ENCODE measurements around the gene NSD2. TPM values are rescaled to one million over a fixed set of nuclear protein-coding genes. Genes with fewer than 3 reads are reported as not detected.

NSD2 gene
- total and polyA plus RNA-seq, 7 donors: 7.2 to 57.9 (median 36.0) TPM

DNA sequence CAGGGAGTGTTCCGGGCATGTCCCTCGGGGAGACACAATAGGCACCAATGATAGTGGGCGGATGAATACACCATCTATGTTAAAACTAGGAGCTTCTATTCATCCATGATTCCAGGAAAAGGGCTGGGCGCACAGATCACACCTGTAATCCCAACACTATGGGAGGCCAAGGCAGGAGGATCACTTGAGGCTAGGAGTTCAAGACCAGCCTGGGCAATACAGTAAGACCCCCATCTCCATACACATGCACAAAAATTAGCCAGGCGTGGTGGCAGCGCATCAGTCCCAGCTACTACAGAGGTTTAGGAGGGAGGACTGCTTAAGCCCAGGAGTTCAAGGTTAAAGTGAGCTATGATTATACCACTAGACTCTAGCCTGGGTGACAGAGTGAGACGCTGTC lies 135.2 kb downstream of the NSD2 start:
- intact Hi-C loops (cut with DNase I): no loop called here
- peaks cover 0 to 14% (median 0%) of the 10 kb centered on the region in 4 donors for H3K36me3 ChIP-seq
- H3K4me3 ChIP-seq: no peak overlapping the region
- H3K9me3 ChIP-seq: no peaks in the 10 kb centered on the region
- H3K4me1 ChIP-seq: peaks cover 0 to 33% (median 22%) of the 10 kb centered on the region in 4 donors
- no peak for DNase-seq
- WGBS, 2 donors: 95% methylated on average over 7 of the region's 7 CpGs
- no peaks in the 10 kb centered on the region for H3K27me3 ChIP-seq
- no peak overlapping the region for H3K27ac ChIP-seq
- TF ChIP-seq EP300 (IDR thresholded peaks at IDR 0.05) (no peak), POLR2A (IDR thresholded peaks at IDR 0.05) (no peak), POLR2AphosphoS5 (IDR thresholded peaks at IDR 0.05) (no peak)
- TF ChIP-seq, protein P1, sequence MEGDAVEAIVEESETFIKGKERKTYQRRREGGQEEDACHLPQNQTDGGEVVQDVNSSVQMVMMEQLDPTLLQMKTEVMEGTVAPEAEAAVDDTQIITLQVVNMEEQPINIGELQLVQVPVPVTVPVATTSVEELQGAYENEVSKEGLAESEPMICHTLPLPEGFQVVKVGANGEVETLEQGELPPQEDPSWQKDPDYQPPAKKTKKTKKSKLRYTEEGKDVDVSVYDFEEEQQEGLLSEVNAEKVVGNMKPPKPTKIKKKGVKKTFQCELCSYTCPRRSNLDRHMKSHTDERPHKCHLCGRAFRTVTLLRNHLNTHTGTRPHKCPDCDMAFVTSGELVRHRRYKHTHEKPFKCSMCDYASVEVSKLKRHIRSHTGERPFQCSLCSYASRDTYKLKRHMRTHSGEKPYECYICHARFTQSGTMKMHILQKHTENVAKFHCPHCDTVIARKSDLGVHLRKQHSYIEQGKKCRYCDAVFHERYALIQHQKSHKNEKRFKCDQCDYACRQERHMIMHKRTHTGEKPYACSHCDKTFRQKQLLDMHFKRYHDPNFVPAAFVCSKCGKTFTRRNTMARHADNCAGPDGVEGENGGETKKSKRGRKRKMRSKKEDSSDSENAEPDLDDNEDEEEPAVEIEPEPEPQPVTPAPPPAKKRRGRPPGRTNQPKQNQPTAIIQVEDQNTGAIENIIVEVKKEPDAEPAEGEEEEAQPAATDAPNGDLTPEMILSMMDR (IDR thresholded peaks at IDR 0.05): no peak

DNA sequence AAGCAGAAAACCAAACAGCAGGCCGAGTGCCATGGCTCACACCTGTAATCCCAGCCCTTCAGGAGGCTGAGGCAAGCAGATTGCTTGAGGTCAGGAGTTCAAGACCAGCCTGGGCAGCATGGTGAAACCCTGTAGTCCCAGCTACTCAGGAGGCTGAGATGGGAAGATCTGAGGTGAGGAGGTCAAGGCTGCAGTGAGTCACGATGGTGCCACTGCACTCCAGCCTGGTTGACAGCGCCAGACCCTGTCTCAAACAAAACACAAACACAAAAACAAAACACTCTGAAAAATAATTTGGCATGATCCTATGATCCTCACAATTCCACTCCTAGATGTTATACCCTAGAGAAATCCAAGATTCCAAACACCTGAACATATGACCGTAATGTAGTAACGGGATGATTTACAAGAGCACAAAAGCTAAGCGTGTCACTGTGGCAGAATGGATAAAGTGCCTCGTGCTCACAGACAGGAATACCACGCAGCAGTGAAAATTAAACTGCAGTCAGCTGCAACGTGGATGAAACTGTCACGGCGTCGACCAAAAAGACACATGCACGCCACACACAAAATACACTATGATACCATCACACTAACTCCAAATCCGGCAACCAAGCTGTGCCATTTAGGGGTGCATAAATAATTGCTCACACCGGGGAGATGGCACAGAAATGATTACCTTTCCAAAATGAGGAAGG lies 135.9 kb downstream of the NSD2 start:
- H3K4me3 ChIP-seq: peak overlapping the region; percentile 75 to 99 (median 88)
- H3K4me1 ChIP-seq: peaks cover 0 to 33% (median 22%) of the 10 kb centered on the region in 4 donors
- H3K9me3 ChIP-seq: no peaks in the 10 kb centered on the region
- no peak for DNase-seq
- TF ChIP-seq EP300 (IDR thresholded peaks at IDR 0.05) (no peak), POLR2AphosphoS5 (IDR thresholded peaks at IDR 0.05) (no peak), POLR2A (IDR thresholded peaks at IDR 0.05) (no peak)
- TF ChIP-seq, protein P1 (IDR thresholded peaks at IDR 0.05): no peak
- intact Hi-C loops (cut with DNase I): no loop called here
- H3K36me3 ChIP-seq: peaks cover 0 to 14% (median 0%) of the 10 kb centered on the region in 4 donors
- no peak overlapping the region for H3K27ac ChIP-seq
- no peaks in the 10 kb centered on the region for H3K27me3 ChIP-seq
- WGBS, 2 donors: 87 to 90% methylated on average over 15 of the region's 15 CpGs

DNA sequence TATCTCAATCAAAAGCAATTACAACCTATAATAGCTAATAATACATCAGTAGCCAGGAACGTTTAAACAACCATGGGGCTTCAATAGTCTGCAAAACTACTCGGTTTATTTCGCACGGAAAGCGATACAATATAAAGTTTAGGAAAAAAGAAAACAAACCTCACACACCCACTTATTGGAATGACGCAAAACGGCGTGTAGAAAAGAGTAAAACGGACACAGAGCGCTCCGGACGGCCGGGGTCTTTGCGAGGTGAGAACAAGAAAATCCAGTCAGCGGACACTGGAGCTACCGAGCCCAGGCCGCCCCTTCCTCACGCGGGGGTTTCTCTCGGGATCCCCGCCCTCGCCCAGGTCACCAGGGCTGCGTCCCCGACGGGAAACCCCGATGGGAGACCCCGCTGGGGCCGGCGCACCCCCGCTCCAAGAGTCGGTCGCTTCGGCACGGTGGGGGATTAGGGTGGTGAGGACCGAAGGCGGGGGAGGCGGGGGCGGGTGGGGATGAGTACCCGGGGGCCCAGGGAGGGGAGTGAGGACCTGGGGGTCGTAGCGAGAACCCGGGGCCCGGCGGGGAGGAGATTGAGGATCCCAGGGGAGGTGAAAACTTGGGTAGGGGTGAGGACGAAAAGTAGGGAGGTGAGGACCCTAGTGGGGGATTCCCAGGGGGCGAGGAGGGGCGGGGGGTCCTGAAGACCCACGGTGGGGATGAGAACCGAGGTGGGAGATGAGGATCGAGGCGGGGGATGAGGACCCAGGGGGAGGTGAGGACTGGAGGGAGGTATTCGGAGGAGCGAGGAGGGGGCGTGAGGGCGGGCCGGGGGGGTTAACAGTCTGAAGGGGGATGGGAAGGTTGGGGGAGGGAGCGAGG lies 136.8 kb downstream of the NSD2 start:
- Histone ChIP-seq H3K36me3 (peaks cover 0 to 14% (median 0%) of the 10 kb centered on the region in 4 donors), H3K4me1 (peaks cover 0 to 33% (median 22%) of the 10 kb centered on the region in 4 donors), H3K9me3 (no peaks in the 10 kb centered on the region), H3K27me3 (no peaks in the 10 kb centered on the region), H3K27ac (peak overlapping the region; percentile 92 to 99 (median 96)), H3K4me3 (peak overlapping the region; percentile 75 to 99 (median 88))
- intact Hi-C loops (cut with DNase I): loop anchor here (2.0 kb wide), 1 partner anchor 461 kb away; the partner anchor contains the start of gene RNF4
- no peak for TF ChIP-seq EP300 (IDR thresholded peaks at IDR 0.05)
- TF ChIP-seq POLR2AphosphoS5 (IDR thresholded peaks at IDR 0.05): no peak
- no peak for TF ChIP-seq POLR2A (IDR thresholded peaks at IDR 0.05)
- TF ChIP-seq, protein P1 (IDR thresholded peaks at IDR 0.05): no peak
- WGBS, 2 donors: 1% methylated on average over 57 of the region's 57 CpGs
- no peak for DNase-seq

DNA sequence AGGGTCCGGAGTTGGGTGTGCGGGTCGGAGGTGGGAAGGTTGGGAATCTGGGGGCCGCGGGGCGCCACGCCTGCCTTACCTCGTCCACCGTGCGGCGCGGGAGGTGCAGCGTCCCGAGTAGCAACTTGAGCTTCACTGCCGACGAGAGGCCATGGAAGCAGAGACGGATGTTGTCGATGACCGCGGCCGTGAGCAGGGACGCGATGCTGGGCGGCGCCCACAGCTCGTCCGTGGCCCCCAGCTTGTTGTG lies 137.4 kb downstream of the NSD2 start:
- TF ChIP-seq, protein P1 (IDR thresholded peaks at IDR 0.05): no peak
- TF ChIP-seq POLR2AphosphoS5 (IDR thresholded peaks at IDR 0.05) (no peak), EP300 (IDR thresholded peaks at IDR 0.05) (no peak), POLR2A (IDR thresholded peaks at IDR 0.05) (no peak)
- Histone ChIP-seq H3K4me3 (peak overlapping the region; percentile 75 to 99 (median 88)), H3K27me3 (no peaks in the 10 kb centered on the region), H3K4me1 (peaks cover 0 to 33% (median 22%) of the 10 kb centered on the region in 4 donors), H3K27ac (peak overlapping the region; percentile 92 to 99 (median 96)), H3K9me3 (no peaks in the 10 kb centered on the region), H3K36me3 (peaks cover 0 to 9% (median 0%) of the 10 kb centered on the region in 4 donors)
- no peak for DNase-seq
- WGBS, 2 donors: 1% methylated on average over 27 of the region's 27 CpGs
- intact Hi-C loops (cut with DNase I): loop anchor here (2.0 kb wide), 1 partner anchor 460 kb away; the partner anchor contains the start of gene RNF4

All from sigmoid colon (tissue), 7 donors.